ENCODE results near the gene LGI1. TPM values are rescaled to one million over a fixed set of nuclear protein-coding genes. Genes with fewer than 3 reads are reported as not detected.

Gene LGI1
- total RNA-seq, 1 donor, result 0.21 TPM

DNA sequence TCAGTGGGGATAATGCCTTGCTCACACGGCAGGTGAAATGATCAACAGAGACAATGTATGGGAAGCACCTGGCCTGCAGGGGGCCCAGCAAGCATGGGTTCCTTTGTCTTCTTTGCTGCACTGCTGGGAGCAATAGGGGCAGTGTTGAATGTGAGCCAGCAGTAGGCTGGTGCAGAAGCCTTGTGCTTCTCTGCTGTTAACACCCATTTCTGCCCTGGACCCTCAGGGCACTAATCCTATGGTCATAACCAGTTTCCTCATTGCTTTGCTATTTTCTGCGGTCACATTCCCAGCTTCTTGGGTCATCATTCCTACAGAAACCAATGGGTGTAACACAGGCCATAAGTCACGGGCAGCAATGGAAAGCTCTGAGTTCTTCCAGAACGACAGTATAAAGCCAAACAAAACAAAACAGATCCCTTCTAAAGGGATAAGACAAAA, 10.9 kb upstream of the LGI1 start:
- H3K4me3 ChIP-seq (ENCODE audit: low read length), result no peak overlapping the region
- H3K27me3 ChIP-seq (ENCODE audit: insufficient read depth, low read length), result peaks cover 9% of the 10 kb centered on the region
- no peaks in the 10 kb centered on the region for H3K9me3 ChIP-seq (ENCODE audit: low read depth, low read length)
- peaks cover 38% of the 10 kb centered on the region for H3K4me1 ChIP-seq (ENCODE audit: insufficient read depth, low read length)

DNA sequence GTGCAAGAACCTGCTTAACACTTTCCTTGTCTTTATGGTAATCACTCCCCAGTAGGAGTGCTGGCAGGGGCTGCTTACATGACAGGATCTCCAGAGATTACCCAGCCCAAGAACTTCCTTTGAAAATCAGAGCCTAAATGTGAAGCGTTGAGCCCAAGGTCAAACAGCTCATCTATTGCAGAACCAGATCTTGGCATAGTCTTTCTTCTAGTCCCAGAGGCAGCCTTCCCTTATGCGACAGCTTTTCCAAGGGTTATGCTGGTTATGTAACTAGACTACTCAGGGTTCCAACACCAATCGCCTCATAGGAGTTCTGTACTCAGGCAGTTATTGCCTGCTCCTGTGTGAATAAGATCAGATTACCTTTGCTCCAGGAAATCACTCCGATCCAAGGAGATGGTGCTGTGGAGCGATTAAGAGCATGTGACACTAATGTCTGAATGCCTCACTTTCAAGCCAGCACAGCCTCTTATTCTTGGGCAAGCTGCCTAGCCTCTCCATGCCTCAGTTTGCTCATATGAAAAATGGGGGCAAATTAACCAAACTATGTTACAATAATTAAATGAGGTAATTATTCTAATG, 8.4 kb upstream of the LGI1 start:
- Histone ChIP-seq H3K4me3 (ENCODE audit: low read length) (no peak overlapping the region), H3K4me1 (ENCODE audit: insufficient read depth, low read length) (peaks cover 22% of the 10 kb centered on the region), H3K9me3 (ENCODE audit: low read depth, low read length) (no peaks in the 10 kb centered on the region), H3K27me3 (ENCODE audit: insufficient read depth, low read length) (peaks cover 9% of the 10 kb centered on the region)

DNA sequence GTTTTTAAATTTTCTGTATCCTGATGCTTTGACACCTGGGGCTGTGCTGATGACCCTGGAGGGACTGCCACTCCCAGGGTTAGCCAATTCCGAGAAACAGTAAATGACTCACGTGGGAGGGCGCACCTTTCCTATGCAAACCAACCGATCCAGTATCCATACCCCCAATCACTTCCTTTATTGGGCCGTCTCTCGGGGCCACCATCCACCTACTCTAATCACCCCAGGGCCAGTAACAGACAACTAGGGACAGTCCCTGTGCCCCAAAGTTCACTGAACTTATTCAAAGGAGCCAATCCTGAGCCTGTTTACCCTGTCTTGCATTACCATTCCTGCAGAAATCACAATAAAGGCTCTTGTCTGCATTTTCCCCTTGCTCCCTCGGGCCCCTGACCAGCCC, 6.6 kb upstream of the LGI1 start:
- H3K27me3 ChIP-seq (ENCODE audit: insufficient read depth, low read length), result peaks cover 17% of the 10 kb centered on the region
- no peak overlapping the region for H3K4me3 ChIP-seq (ENCODE audit: low read length)
- peaks cover 18% of the 10 kb centered on the region for H3K4me1 ChIP-seq (ENCODE audit: insufficient read depth, low read length)
- no peaks in the 10 kb centered on the region for H3K9me3 ChIP-seq (ENCODE audit: low read depth, low read length)

DNA sequence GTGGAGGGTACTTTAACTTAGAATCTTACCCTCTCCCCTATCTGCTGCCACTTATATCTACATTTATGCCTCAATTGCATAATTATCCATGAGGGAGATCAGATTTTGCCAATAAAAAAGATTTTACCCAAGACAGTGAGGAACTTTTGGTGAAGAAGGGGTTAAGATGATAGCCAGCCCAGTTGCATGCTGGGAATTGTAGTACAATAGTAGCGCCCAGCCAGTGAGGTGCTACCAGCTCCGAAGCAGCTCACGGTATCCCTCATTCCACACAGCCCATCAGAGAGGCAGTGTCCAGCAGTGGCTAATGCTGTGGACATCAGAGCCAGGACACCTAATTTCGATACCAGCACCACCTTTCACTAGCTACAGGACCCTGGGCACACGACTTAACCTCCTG, 5.9 kb upstream of the LGI1 start:
- no peak overlapping the region for H3K4me3 ChIP-seq (ENCODE audit: low read length)
- no peaks in the 10 kb centered on the region for H3K9me3 ChIP-seq (ENCODE audit: low read depth, low read length)
- peaks cover 12% of the 10 kb centered on the region for H3K4me1 ChIP-seq (ENCODE audit: insufficient read depth, low read length)
- peaks cover 22% of the 10 kb centered on the region for H3K27me3 ChIP-seq (ENCODE audit: insufficient read depth, low read length)

DNA sequence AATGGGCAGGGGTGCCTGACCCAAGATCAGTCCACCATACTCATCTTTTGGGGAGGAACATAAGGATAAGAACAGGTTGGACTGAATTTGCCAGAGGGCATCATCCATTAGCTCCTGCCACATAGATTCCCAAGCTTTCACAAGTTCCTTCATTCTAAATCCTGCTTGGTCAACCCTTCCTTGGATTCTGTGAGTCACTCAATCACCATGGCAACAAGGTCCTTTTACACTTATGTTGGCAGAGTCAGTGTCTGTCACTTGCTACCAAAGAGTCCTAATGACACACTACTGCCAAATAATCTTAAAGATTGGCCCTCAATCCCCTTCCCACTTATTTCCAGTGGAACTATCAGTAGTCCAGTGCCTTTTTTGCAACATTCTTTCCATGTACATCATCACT, 5.0 kb upstream of the LGI1 start:
- no peaks in the 10 kb centered on the region for H3K9me3 ChIP-seq (ENCODE audit: low read depth, low read length)
- peaks cover 28% of the 10 kb centered on the region for H3K27me3 ChIP-seq (ENCODE audit: insufficient read depth, low read length)
- no peak overlapping the region for H3K4me3 ChIP-seq (ENCODE audit: low read length)
- peaks cover 5% of the 10 kb centered on the region for H3K4me1 ChIP-seq (ENCODE audit: insufficient read depth, low read length)

DNA sequence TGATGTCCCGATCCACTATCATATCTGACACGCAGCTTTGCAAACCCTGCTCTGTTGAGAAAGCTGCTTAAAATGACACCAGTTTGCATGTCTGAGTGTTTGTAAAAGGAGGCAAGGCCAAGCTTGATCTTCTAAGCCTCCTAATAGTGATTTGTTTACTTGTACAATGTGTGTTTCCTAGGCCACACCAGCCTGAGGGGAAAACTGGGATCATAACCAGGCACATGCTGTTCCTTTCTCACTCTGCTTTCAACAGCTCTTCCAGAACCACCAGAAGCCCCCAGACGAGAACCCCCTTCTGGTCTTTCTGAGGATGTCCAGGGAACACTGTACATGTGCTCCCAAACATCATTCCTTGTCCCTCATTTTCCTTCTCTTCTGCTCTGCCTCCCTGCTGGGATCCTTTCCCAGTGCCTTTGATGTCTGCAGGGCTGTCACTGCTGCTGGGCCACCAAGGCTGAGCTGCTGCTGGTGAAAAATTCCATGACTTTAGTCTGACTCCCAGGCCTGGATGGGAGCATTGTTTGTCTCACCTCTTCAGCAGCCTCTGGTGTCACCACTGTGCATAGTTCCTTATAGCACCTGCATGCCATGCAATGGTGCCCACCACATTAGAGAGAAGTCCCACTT, 4.0 kb upstream of the LGI1 start:
- no peak overlapping the region for H3K4me3 ChIP-seq (ENCODE audit: low read length)
- peaks cover 38% of the 10 kb centered on the region for H3K27me3 ChIP-seq (ENCODE audit: insufficient read depth, low read length)
- no peaks in the 10 kb centered on the region for H3K9me3 ChIP-seq (ENCODE audit: low read depth, low read length)
- peaks cover 5% of the 10 kb centered on the region for H3K4me1 ChIP-seq (ENCODE audit: insufficient read depth, low read length)

DNA sequence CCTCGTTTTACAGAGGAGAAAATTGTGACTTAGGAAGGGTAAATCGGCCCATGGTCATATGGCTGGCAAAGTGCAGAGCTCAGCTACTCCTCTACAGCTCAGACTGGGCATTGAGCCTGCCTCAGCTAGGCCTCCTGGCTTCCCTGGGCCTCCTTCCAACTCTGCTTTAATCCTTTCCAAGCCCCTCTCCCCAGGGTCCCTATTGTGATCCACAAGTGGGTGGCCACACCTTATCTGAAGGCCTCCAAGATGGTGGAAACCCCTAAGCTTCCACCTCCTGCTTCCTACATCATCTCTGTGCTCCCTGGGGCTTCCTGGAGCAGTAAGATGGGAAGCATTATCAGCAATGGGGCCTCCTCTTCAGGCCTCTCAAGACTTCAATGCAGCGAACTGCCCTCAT, 3.0 kb upstream of the LGI1 start:
- H3K27me3 ChIP-seq (ENCODE audit: insufficient read depth, low read length), result peaks cover 46% of the 10 kb centered on the region
- no peak overlapping the region for H3K4me3 ChIP-seq (ENCODE audit: low read length)
- H3K9me3 ChIP-seq (ENCODE audit: low read depth, low read length), result no peaks in the 10 kb centered on the region
- peaks cover 5% of the 10 kb centered on the region for H3K4me1 ChIP-seq (ENCODE audit: insufficient read depth, low read length)

DNA sequence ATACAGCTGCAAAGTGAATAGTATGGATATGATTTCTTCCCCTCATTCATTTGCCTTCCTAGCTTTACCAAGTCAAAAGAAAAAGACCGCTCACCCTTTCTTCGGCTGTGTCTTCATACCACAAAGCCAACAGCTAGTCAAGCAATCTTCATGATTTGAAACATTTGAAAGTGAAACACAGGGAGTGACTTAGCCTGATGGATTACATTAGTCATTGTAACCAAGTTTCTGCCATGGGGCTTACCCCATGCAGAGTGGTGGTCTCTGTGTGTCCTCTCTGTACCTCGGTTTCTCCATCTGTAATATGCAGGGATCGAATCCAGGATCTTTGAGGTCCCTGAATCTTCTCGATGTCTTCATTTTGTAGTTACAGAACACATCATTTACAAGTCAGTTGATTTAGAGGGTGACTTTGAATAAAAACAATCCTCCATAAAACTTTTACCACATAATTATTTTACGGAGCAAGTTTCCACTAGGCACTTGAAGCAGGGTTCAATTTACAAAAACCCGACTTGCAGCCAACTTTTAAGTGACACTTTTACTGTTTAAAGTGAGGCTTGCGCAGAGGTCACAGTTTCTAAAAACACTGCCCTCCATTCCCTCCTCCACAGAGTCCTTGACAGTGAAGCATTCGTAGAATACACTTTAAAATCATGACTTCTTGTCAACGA, 2.2 kb upstream of the LGI1 start:
- Histone ChIP-seq H3K27me3 (ENCODE audit: insufficient read depth, low read length) (peaks cover 54% of the 10 kb centered on the region), H3K4me3 (ENCODE audit: low read length) (no peak overlapping the region)

DNA sequence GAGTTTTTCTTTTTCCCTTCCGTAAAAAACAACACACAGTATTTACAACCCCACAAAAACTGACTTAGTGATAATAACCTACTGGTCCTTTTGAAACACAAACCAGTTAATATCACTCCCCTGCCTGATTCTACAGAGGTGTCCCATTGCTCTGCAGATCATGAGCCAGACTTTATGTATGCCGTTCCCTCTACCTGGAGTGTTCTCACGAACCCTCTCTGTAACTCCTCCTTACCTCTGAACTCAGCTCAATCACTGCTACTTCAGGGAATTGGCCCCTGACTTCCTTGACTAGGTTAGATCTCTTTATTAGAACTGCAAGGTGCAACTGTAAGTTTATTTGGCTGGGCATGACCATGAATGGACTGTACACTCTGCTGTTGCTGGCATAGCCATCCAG, 1.6 kb upstream of the LGI1 start:
- Histone ChIP-seq H3K27me3 (ENCODE audit: insufficient read depth, low read length) (peaks cover 55% of the 10 kb centered on the region), H3K9me3 (ENCODE audit: low read depth, low read length) (no peaks in the 10 kb centered on the region), H3K4me3 (ENCODE audit: low read length) (no peak overlapping the region), H3K4me1 (ENCODE audit: insufficient read depth, low read length) (peaks cover 5% of the 10 kb centered on the region)

More for the DNA sequence above, 2.2 kb upstream of the LGI1 start:
- Histone ChIP-seq H3K4me1 (ENCODE audit: insufficient read depth, low read length) (peaks cover 5% of the 10 kb centered on the region), H3K9me3 (ENCODE audit: low read depth, low read length) (no peaks in the 10 kb centered on the region)

DNA sequence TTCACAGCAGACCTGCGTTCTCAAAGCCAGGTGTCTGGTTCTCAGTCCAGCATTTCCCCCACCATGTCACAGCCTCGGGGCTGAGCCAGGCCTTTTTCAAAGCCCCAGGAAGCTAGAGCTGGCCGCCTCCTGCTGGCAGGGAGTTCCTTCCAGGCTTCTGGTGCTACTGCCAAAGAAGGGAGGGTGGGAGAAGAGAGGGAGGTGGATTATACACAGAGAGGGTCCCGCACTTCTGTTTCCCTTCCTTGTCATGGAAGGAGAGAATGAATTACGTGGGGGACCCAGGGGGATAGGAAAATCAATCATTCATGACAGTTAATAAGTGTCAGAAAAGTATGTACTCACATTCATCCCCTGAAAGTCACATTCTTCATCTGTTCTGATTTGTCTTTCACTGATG, 600 bp upstream of the LGI1 start:
- no peaks in the 10 kb centered on the region for H3K9me3 ChIP-seq (ENCODE audit: low read depth, low read length)
- peaks cover 57% of the 10 kb centered on the region for H3K27me3 ChIP-seq (ENCODE audit: insufficient read depth, low read length)
- no peaks in the 10 kb centered on the region for H3K4me1 ChIP-seq (ENCODE audit: insufficient read depth, low read length)
- no peak overlapping the region for H3K4me3 ChIP-seq (ENCODE audit: low read length)

DNA sequence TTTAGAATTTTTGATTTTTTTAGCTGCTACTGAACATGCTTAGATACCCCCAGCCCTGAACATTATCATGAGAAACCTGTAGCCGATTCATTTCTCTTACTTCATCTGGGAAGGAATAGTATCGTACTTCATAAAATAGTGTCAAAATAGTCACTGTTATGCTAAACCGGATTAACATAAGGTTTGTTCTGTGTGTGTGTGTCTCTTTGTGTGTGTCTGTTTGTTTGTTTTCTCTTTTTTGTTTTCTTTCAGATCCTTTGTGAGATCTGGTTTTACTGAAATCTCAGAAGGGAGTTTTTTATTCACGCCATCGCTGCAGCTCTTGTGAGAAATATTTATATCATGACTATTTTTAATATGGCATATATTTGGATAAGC, 761 bp downstream of the LGI1 start:
- Histone ChIP-seq H3K27me3 (ENCODE audit: insufficient read depth, low read length) (peaks cover 66% of the 10 kb centered on the region), H3K4me3 (ENCODE audit: low read length) (no peak overlapping the region), H3K4me1 (ENCODE audit: insufficient read depth, low read length) (no peaks in the 10 kb centered on the region), H3K9me3 (ENCODE audit: low read depth, low read length) (no peaks in the 10 kb centered on the region)

DNA sequence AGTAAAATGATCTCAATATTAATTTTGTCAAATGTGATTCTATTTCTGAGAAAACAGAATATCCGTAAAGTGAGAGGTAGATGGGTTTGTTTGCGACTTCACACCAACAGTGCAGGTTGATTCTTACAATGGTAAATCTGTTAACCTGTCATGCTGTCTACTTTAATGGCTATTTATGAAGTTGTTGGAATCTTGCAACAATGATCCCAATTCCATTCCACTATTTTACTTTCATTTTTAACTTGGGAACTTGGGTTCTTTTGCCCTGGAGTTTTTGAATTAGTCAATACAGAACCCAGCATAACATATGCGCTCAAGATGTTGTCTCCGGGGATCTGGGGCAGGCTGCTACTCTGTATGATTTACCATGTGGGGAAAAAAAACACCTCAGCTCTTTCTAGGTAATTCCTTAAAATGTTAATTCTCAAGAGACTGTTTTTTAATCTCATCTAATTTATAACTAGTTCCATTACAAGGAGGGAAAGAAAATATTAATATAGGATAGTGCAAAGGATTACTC, 1.2 kb downstream of the LGI1 start:
- Histone ChIP-seq H3K27me3 (ENCODE audit: insufficient read depth, low read length) (peaks cover 66% of the 10 kb centered on the region), H3K9me3 (ENCODE audit: low read depth, low read length) (no peaks in the 10 kb centered on the region), H3K4me1 (ENCODE audit: insufficient read depth, low read length) (no peaks in the 10 kb centered on the region), H3K4me3 (ENCODE audit: low read length) (no peak overlapping the region)

DNA sequence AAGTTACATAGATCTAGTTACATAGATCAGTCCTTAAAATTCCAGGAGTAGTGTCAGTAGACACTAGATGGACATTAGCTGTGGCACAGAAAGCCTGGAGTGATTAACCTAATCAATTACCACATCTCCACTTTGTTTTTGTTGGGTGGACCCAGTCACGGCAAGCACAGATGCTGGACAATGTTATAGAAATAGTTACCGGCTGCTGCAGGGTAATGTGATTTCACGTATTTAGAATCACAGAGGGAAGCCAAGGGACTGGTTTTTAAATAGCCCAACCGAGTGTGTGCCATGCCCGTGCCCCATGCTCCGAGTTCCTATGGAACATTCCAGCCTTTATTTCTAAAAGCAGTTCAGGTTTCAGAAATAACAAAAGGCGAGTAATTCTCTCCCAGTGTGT, 2.8 kb downstream of the LGI1 start:
- Histone ChIP-seq H3K4me1 (ENCODE audit: insufficient read depth, low read length) (no peaks in the 10 kb centered on the region), H3K27me3 (ENCODE audit: insufficient read depth, low read length) (peaks cover 62% of the 10 kb centered on the region), H3K4me3 (ENCODE audit: low read length) (no peak overlapping the region), H3K9me3 (ENCODE audit: low read depth, low read length) (no peaks in the 10 kb centered on the region)

DNA sequence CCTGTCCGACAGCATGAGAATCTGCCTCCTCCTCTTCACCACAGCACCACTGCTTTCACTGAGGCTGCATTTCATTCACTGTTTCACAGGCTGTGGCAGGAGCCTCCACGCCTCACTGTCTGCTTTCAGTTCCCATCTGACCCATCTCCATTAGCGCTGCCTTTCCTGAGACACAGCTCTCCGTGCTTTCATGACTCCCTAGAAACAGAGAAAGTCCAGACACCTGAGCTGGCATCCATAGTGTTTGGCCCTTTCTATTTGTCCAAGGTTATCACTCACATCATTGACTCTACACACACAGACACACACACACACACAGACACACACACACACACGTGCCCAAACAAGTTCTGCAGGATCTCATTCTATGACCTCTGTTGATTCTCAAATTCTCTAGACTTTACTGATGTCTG, 5.2 kb downstream of the LGI1 start:
- Histone ChIP-seq H3K27me3 (ENCODE audit: insufficient read depth, low read length) (peaks cover 44% of the 10 kb centered on the region), H3K4me3 (ENCODE audit: low read length) (no peak overlapping the region), H3K9me3 (ENCODE audit: low read depth, low read length) (no peaks in the 10 kb centered on the region), H3K4me1 (ENCODE audit: insufficient read depth, low read length) (no peaks in the 10 kb centered on the region)

DNA sequence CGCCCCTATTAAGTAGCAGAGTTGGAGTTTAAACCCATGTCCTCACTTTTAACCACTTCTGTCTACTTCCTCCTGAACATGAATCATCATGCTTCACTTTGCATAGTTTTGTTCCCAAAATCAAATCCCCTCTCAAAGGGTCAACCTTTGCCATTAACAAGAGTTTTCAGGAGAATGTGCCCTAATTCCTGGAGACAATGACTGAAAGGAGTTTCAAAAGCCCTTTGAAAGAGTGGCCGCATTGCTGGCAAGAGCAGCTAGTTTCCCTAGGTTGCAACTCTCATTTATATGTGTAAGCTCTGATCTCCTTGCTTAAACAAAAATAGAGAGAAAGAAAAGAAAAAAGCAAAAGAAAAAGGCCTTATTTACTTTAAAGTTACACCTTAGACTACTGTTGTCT, 9.2 kb downstream of the LGI1 start:
- Histone ChIP-seq H3K4me1 (ENCODE audit: insufficient read depth, low read length) (no peaks in the 10 kb centered on the region), H3K27me3 (ENCODE audit: insufficient read depth, low read length) (peaks cover 9% of the 10 kb centered on the region), H3K4me3 (ENCODE audit: low read length) (no peak overlapping the region), H3K9me3 (ENCODE audit: low read depth, low read length) (no peaks in the 10 kb centered on the region)

Data from mononuclear cell (primary cell).